ENCODE results near the gene ATP2A3.

Gene ATP2A3

DNA sequence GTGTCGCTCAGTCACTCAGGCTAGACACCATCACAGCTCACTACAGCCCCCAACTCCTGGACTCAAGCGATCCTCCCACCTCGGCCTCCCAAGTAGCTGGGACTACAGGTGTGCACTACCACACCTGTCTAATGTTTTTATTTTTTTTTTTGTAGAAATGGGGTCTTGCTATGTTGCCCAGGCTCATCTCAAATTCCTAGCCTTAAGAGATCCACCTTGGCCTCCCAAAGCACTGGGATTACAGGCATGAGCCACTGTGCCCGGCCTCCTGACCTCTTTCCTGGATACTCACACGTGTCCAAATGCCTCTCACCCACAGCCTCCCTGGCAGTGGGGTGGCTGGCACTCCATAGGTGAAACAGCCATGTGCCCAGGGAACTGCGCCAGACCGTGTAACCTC lies 88.9 kb downstream of the ATP2A3 start:
- DNase-seq (ENCODE audit: extremely low read depth in 1 of 2, low read depth in 1 of 2): no peak

Measured in activated CD8-positive, alpha-beta memory T cell treated with anti-CD3 and anti-CD28 coated beads for 1 hour (primary cell).